PFSK-1 (cell line): Measurements from ENCODE around the gene ACSF3.

Experiments used
- FOXP2 ChIP-seq: optimal IDR thresholded peaks from 2 replicates; pipeline ENCODE3; 2011; ENCODE audit warnings: borderline replicate concordance, control low read depth, inconsistent platforms; ENCODE audit not compliant: insufficient read depth; ENCODE audit errors: extremely low read length, extremely low read depth
- POLR2AphosphoS5 ChIP-seq: IDR thresholded peaks from 2 replicates; pipeline ENCODE4 v1.6.1; 2012; ENCODE audit warnings: low read depth, mild to moderate bottlenecking, control low read depth, low read length, moderate library complexity
- REST ChIP-seq, 2 experiments: IDR thresholded peaks; 2 replicates each; pipeline versions ENCODE4 v1.6.1 to v1.8.0; 2011 to 2012; ENCODE audit warnings: low read depth in 2 of 2, low read length in 2 of 2, control low read depth in 1 of 2, inconsistent platforms in 1 of 2, mild to moderate bottlenecking in 1 of 2, moderate library complexity in 1 of 2; ENCODE audit not compliant: insufficient read depth in 1 of 2
- SIN3A ChIP-seq: IDR thresholded peaks from 2 replicates; pipeline ENCODE4 v1.6.1; 2012; ENCODE audit warnings: mild to moderate bottlenecking, low read length, moderate library complexity, borderline replicate concordance; ENCODE audit not compliant: insufficient read depth
- TAF1 ChIP-seq: IDR thresholded peaks from 2 replicates; pipeline ENCODE4 v1.6.1; 2012; ENCODE audit warnings: low read length, control low read depth, borderline replicate concordance; ENCODE audit not compliant: insufficient read depth

- TF ChIP-seq POLR2AphosphoS5 (no peak), REST (IDR thresholded peaks at IDR 0.05; ENCODE audit: insufficient read depth in 1 of 2, low read depth in 2 of 2, low read length in 2 of 2) (no peak), TAF1 (no peak), SIN3A (no peak), FOXP2 (no peak)
Observed at GRCh38 chr16:89097392-89097772, 3.7 kb downstream of the ACSF3 start.
